Prostate gland (tissue), 2 donors: Measurements from ENCODE around the gene RGMA. TPM values are rescaled to one million over a fixed set of nuclear protein-coding genes. Genes with fewer than 3 reads are reported as not detected.

Experiments
- DNase-seq: peaks from one replicate; pipeline ENCODE4 v3.0.0-alpha.2; 2019; ENCODE audit warnings: low spot score
- H3K27ac ChIP-seq, 2 donors: fragments of 200-600 bp; sonication (generic); 2 replicates each; pipeline ENCODE4 v1.5.1; 2017 to 2019
- H3K27me3 ChIP-seq: fragments of 200-600 bp; sonication (generic); replicated peaks from 2 replicates; pipeline ENCODE4 v1.5.1; 2019; ENCODE audit not compliant: insufficient read depth
- H3K36me3 ChIP-seq, 2 donors: fragments of 200-600 bp; sonication (generic); 1 replicate in 1 of 2; 2 replicates in 1 of 2; pipeline versions ENCODE4 v1.5.1 to v1.8.1; 2017 to 2019
- H3K4me1 ChIP-seq: fragments of 200-600 bp; sonication (generic); replicated peaks from 2 replicates; pipeline ENCODE4 v1.5.1; 2019
- H3K4me3 ChIP-seq, 2 donors: fragments of 200-600 bp; sonication (generic); 2 replicates each; pipeline ENCODE4 v1.5.1; 2017 to 2019
- H3K9me3 ChIP-seq: fragments of 200-600 bp; sonication (generic); 2 replicates; pipeline ENCODE4 v1.5.1; 2017
- POLR2A ChIP-seq: fragments of 450-650 bp; IDR thresholded peaks from one replicate; pipeline ENCODE4 v1.6.1; 2016; ENCODE audit warnings: antibody characterized with exemption, mild to moderate bottlenecking
- POLR2AphosphoS5 ChIP-seq: sonication (generic); formaldehyde crosslinking; IDR thresholded peaks from one replicate; pipeline ENCODE4 v1.6.1; 2017; ENCODE audit warnings: antibody characterized with exemption
- WGBS: methylation state at CpG from one replicate; pipeline ENCODE4 v1.1.5; 2018; 5-methylcytosine and 5-hydroxymethylcytosine counted together
- intact Hi-C: fragments of 100-400 bp; cut with DNase I; formaldehyde crosslinking; loops from one replicate; pipeline ENCODE4 v1.14.2; 2022
- total RNA-seq, 2 donors: library from RNA; depleted of rRNA; stranded (reverse); fragments of >200 nt; gene quantifications; one replicate each; pipeline ENCODE4 v1.1.0, GENCODE V29; 2016
- TF ChIP-seq, protein P1 (sequence below), 4 experiments: fragments of 200-600 bp in 2 of 4; fragments of 450-650 bp in 2 of 4; sonication (generic) in 2 of 4; IDR thresholded peaks; 1 replicate in 3 of 4; 2 replicates in 1 of 4; pipeline ENCODE4 v1.5.1; 2016 to 2019; ENCODE audit warnings: antibody characterized with exemption in 4 of 4, mild to moderate bottlenecking in 2 of 4, moderate library complexity in 2 of 4

Gene RGMA
- total RNA-seq, 2 donors from 2014 or later, result 10.3 to 93.8 TPM

DNA sequence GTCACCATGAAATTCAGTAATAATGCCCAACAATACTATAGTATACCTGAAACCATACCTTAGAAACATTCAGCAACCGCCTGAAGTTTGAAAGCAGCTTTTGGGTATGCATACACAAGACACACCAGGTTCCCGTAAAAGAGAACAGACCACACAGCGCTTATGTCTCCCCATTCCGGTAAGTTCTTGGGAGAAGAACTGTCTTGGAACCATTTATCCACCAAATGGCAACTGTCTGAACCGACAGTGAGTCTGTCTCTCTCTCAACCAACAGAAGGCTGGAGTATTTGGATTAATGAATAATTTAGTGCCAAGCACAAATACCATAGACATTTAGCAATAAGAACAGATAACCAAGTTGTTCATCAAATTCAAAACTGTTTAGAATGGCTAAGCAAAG, 7.6 kb downstream of the RGMA start:
- Histone ChIP-seq H3K4me1 (no peaks in the 10 kb centered on the region), H3K36me3 (no peaks in the 10 kb centered on the region), H3K4me3 (no peak overlapping the region), H3K27ac (no peak overlapping the region), H3K27me3 (no peaks in the 10 kb centered on the region), H3K9me3 (no peaks in the 10 kb centered on the region)
- 89% methylated on average over 5 of the region's 5 CpGs for WGBS
- intact Hi-C loops, result loop anchor here (10.0 kb wide), 1 partner anchor 903 kb away; no protein-coding TSS in a partner anchor
- no peak for DNase-seq
- TF ChIP-seq, protein P1, sequence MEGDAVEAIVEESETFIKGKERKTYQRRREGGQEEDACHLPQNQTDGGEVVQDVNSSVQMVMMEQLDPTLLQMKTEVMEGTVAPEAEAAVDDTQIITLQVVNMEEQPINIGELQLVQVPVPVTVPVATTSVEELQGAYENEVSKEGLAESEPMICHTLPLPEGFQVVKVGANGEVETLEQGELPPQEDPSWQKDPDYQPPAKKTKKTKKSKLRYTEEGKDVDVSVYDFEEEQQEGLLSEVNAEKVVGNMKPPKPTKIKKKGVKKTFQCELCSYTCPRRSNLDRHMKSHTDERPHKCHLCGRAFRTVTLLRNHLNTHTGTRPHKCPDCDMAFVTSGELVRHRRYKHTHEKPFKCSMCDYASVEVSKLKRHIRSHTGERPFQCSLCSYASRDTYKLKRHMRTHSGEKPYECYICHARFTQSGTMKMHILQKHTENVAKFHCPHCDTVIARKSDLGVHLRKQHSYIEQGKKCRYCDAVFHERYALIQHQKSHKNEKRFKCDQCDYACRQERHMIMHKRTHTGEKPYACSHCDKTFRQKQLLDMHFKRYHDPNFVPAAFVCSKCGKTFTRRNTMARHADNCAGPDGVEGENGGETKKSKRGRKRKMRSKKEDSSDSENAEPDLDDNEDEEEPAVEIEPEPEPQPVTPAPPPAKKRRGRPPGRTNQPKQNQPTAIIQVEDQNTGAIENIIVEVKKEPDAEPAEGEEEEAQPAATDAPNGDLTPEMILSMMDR (IDR thresholded peaks at IDR 0.05), result no peak
- no peak for TF ChIP-seq POLR2A
- no peak for TF ChIP-seq POLR2AphosphoS5

DNA sequence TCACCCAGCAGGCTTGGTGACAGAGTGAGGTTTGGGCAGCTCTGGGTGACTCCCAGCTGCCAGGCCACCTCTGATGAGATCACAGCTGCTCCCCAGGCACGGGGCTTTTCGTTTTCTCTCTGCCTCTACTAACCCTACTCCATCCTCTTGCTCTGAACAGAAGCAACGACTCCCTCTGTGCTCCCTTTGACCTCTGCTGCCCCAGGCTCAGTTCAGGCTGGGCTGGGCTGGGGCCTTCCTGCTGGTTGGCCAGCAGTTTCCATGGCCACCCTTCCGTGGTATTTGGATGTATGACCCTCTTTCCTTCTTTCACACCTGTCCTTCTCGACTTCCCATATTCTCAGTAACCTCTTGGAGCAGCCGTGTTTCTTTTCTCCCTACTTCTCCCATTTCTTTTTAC, 8.6 kb downstream of the RGMA start:
- TF ChIP-seq POLR2A (no peak), POLR2AphosphoS5 (no peak)
- TF ChIP-seq, protein P1 (IDR thresholded peaks at IDR 0.05), result no peak
- intact Hi-C loops, result loop anchor here (10.0 kb wide), 1 partner anchor 904 kb away; no protein-coding TSS in a partner anchor
- Histone ChIP-seq H3K36me3 (no peaks in the 10 kb centered on the region), H3K27ac (no peak overlapping the region), H3K4me1 (no peaks in the 10 kb centered on the region), H3K4me3 (no peak overlapping the region), H3K27me3 (no peaks in the 10 kb centered on the region), H3K9me3 (no peaks in the 10 kb centered on the region)
- DNase-seq, result no peak
- WGBS, result 78% methylated on average over 6 of the region's 6 CpGs

DNA sequence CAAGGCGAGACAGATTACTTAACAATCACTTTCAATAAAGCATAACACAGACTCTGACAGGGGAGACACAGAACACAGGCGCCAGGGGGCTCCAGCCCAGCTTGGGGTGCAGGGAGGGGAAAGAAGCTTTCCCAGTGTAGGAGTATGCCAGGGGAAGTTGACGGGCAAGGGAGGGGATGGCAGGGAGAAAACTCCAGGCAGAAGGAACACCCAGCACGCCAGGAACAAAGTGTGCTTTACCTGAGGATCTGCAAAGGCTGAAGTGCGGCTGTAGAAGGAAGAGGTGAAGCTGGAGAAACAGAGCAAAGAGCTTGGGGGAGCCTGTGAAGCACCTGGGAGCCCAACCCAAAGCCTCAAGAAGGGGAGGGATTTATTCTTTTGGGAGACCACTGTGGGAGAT, 12.1 kb downstream of the RGMA start:
- TF ChIP-seq POLR2A (no peak), POLR2AphosphoS5 (no peak)
- TF ChIP-seq, protein P1 (IDR thresholded peaks at IDR 0.05), result no peak
- Histone ChIP-seq H3K27me3 (no peaks in the 10 kb centered on the region), H3K36me3 (no peaks in the 10 kb centered on the region), H3K27ac (no peak overlapping the region), H3K4me1 (no peaks in the 10 kb centered on the region), H3K4me3 (no peak overlapping the region), H3K9me3 (no peaks in the 10 kb centered on the region)
- 93% methylated on average over 5 of the region's 5 CpGs for WGBS
- no peak for DNase-seq
- intact Hi-C loops, result no loop called here

DNA sequence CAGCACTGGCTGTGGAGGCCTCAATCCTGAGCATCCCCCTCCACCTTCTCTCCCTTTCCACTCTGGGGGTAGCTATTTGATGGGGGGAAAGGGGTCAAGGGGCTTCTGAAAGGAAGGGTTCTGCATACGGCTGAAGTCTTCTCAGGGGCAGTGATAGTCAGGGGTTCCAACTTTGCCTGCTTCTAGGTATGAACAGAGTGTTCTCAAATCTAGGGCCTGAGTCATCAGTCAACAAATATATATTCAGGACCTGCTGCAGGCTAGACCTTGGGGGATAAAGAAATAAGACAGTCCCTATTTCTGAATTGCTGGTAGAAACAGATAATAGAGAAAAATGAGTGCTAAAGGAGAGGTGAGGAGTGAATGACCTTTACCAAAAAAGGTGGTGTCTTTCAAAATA, 12.8 kb downstream of the RGMA start:
- TF ChIP-seq, protein P1 (IDR thresholded peaks at IDR 0.05), result no peak
- no peak for DNase-seq
- no peak overlapping the region for H3K27ac ChIP-seq
- intact Hi-C loops, result no loop called here
- no peaks in the 10 kb centered on the region for H3K4me1 ChIP-seq
- WGBS, result 81% methylated on average over 1 of the region's 1 CpG
- H3K9me3 ChIP-seq, result no peaks in the 10 kb centered on the region
- H3K4me3 ChIP-seq, result no peak overlapping the region
- H3K36me3 ChIP-seq, result no peaks in the 10 kb centered on the region
- H3K27me3 ChIP-seq, result no peaks in the 10 kb centered on the region

DNA sequence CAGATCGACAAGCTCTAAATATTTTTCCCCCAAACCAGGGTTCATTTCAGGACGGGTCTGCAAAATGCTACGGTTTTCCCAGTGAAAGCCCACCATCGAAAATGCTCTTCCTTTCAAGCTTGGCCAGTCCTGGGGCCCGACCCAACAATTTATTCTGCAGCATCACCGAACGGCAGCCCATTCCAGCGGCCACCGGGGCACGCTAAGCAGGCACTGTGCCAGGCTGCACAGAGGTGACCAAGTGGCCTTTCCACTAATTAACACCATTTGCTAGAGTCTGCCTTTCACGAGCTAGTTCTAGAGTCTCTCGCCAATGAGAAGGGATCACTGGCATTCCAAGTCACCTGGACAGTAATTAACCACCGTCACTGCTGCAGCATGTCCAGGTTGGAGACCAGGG, 14.4 kb downstream of the RGMA start:
- no peak overlapping the region for H3K4me3 ChIP-seq

More for the DNA sequence above, 14.4 kb downstream of the RGMA start:
- Histone ChIP-seq H3K4me1 (peaks cover 3% of the 10 kb centered on the region), H3K9me3 (no peaks in the 10 kb centered on the region), H3K27me3 (no peaks in the 10 kb centered on the region), H3K36me3 (no peaks in the 10 kb centered on the region), H3K27ac (no peak overlapping the region)
- no peak for DNase-seq
- WGBS, result 96% methylated on average over 13 of the region's 13 CpGs
- TF ChIP-seq POLR2AphosphoS5 (no peak), POLR2A (no peak)
- TF ChIP-seq, protein P1 (IDR thresholded peaks at IDR 0.05), result no peak
- intact Hi-C loops, result loop anchor here (5.0 kb wide), 2 partner anchors 47 to 272 kb away; no protein-coding TSS in a partner anchor
